ENCODE measurements around the gene C8B. TPM values are rescaled to one million over a fixed set of nuclear protein-coding genes. Genes with fewer than 3 reads are reported as not detected.

The C8B gene
- total RNA-seq, 1 experiment from 2014 or later: not detected

DNA sequence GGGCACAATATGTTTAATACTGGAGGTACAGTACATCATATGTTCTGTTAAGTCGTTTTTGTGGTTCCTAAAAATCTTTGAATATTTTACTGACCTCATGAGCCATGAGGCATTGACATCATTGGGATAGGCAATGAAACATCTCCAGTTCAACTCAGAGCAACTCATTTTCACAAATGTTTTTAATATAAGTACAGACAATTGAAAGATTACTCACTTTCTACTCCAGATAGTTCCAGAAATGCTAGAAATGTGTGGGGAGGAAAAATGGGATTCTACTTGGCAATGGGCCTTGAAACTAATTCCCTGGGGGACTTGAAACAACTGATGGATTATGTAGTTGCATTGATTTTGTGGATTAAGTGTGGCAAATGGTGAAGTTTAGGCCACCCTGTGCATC, 7.2 kb upstream of the C8B start:
- Histone ChIP-seq H3K56ac (ENCODE audit: insufficient read length, low read depth, low read length) (no peak overlapping the region), H2BK5ac (ENCODE audit: insufficient read length, low read length) (no peak overlapping the region), H2BK12ac (ENCODE audit: insufficient read length, low read depth, low read length) (no peak overlapping the region), H2AFZ (ENCODE audit: low read length) (no peak overlapping the region), H3K23me2 (ENCODE audit: insufficient read length, low read depth, low read length, poor library complexity, severe bottlenecking) (no peaks in the 10 kb centered on the region), H3K27ac (ENCODE audit: insufficient read length, low read depth, low read length) (no peak overlapping the region), H3T11ph (ENCODE audit: low read length) (no peak overlapping the region), H3K9me3 (ENCODE audit: control insufficient read depth, low read depth, low read length) (no peaks in the 10 kb centered on the region), H4K91ac (ENCODE audit: insufficient read length, low read depth, low read length) (no peak overlapping the region), H4K5ac (ENCODE audit: insufficient read length, low read depth, low read length) (no peak overlapping the region), H3K4me1 (ENCODE audit: insufficient read depth, low read length) (no peaks in the 10 kb centered on the region), H3K27me3 (ENCODE audit: insufficient read depth, low read length) (no peaks in the 10 kb centered on the region), H3K23ac (ENCODE audit: insufficient read length, low read depth, low read length) (no peak overlapping the region), H2AK5ac (ENCODE audit: insufficient read length, low read length) (no peak overlapping the region), H2BK15ac (ENCODE audit: low read depth, low read length) (no peak overlapping the region), H4K20me1 (ENCODE audit: control insufficient read depth, insufficient read depth, insufficient read length) (no peaks in the 10 kb centered on the region), H3K18ac (ENCODE audit: insufficient read length, low read depth, low read length) (no peak overlapping the region), H3K9ac (ENCODE audit: extremely low read depth, insufficient read length, low read length) (no peak overlapping the region), H2BK120ac (ENCODE audit: low read depth, low read length, poor library complexity, severe bottlenecking) (no peak overlapping the region), H3K79me1 (ENCODE audit: insufficient read depth, low read depth, low read length, poor library complexity, severe bottlenecking) (no peaks in the 10 kb centered on the region), H3K14ac (ENCODE audit: insufficient read depth, low read length) (no peak overlapping the region), H3K4ac (ENCODE audit: low read depth, low read length) (no peak overlapping the region), H3K79me2 (ENCODE audit: insufficient read depth, low read length) (no peaks in the 10 kb centered on the region), H2BK20ac (ENCODE audit: low read depth, low read length, poor library complexity, severe bottlenecking) (no peak overlapping the region), H3K4me2 (ENCODE audit: insufficient read depth, insufficient read length, low read length) (no peak overlapping the region), H4K8ac (replicated peaks; ENCODE audit: insufficient read length, low read depth, low read length) (no peak overlapping the region)
- Mint-ChIP-seq H3K27ac (no peak overlapping the region), H3K36me3 (ENCODE audit: insufficient read depth in 1 of 3, low read depth in 3 of 3) (no peaks in the 10 kb centered on the region), H3K27me3 (ENCODE audit: low read depth) (peaks cover 2% of the 10 kb centered on the region; the same call in 1 of the 2 replicates), H3K4me3 (no peak overlapping the region), H3K4me1 (0 out of 4 replicates have a peak, but pooled peaks cover 0 to 2% of the 10 kb centered on the region in 2 experiments), H3K9me3 (no peaks in the 10 kb centered on the region)
- WGBS (ENCODE audit: extremely low coverage, insufficient read length, low lambda C conversion rate): no CpG with 5 or more reads among the region's 1 CpG
- DNase-seq: no peak
- TF ChIP-seq, protein P1, sequence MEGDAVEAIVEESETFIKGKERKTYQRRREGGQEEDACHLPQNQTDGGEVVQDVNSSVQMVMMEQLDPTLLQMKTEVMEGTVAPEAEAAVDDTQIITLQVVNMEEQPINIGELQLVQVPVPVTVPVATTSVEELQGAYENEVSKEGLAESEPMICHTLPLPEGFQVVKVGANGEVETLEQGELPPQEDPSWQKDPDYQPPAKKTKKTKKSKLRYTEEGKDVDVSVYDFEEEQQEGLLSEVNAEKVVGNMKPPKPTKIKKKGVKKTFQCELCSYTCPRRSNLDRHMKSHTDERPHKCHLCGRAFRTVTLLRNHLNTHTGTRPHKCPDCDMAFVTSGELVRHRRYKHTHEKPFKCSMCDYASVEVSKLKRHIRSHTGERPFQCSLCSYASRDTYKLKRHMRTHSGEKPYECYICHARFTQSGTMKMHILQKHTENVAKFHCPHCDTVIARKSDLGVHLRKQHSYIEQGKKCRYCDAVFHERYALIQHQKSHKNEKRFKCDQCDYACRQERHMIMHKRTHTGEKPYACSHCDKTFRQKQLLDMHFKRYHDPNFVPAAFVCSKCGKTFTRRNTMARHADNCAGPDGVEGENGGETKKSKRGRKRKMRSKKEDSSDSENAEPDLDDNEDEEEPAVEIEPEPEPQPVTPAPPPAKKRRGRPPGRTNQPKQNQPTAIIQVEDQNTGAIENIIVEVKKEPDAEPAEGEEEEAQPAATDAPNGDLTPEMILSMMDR (conservative IDR thresholded peaks at IDR 0.05): no peak

All from H9 (cell line).